H9 (cell line): Measurements from ENCODE around the gene MT1H. TPM values are rescaled to one million over a fixed set of nuclear protein-coding genes. Genes with fewer than 3 reads are reported as not detected.

Experiments
- DNase-seq: peaks from one replicate; pipeline ENCODE4 v3.0.0-alpha.2; 2017
- H2AFZ ChIP-seq: one replicate; pipeline ENCODE4 v1.6.1; 2013; ENCODE audit warnings: mild to moderate bottlenecking, low read length, control low read depth, moderate library complexity
- H2AK5ac ChIP-seq: 2 replicates; pipeline ENCODE4 v1.6.1; 2013; ENCODE audit warnings: low read length, control low read depth, mixed read lengths; ENCODE audit not compliant: insufficient read length
- H2BK120ac ChIP-seq: one replicate; pipeline ENCODE4 v1.6.1; 2013; ENCODE audit warnings: low read depth, mild to moderate bottlenecking, low read length, control low read depth, inconsistent platforms; ENCODE audit not compliant: poor library complexity, severe bottlenecking
- H2BK12ac ChIP-seq: 2 replicates; pipeline ENCODE4 v1.6.1; 2013; ENCODE audit warnings: low read length, control low read depth, mixed read lengths, low read depth; ENCODE audit not compliant: insufficient read length
- H2BK15ac ChIP-seq: 2 replicates; pipeline ENCODE4 v1.6.1; 2013; ENCODE audit warnings: low read depth, low read length, control low read depth
- H2BK20ac ChIP-seq: one replicate; pipeline ENCODE4 v1.6.1; 2013; ENCODE audit warnings: low read depth, mild to moderate bottlenecking, low read length, control low read depth, inconsistent platforms; ENCODE audit not compliant: poor library complexity, severe bottlenecking
- H2BK5ac ChIP-seq: 2 replicates; pipeline ENCODE4 v1.6.1; 2013; ENCODE audit warnings: low read length, control low read depth, mixed read lengths; ENCODE audit not compliant: insufficient read length
- H3K14ac ChIP-seq: 2 replicates; pipeline ENCODE4 v1.6.1; 2013; ENCODE audit warnings: low read length, control low read depth; ENCODE audit not compliant: insufficient read depth
- H3K18ac ChIP-seq: 2 replicates; pipeline ENCODE4 v1.6.1; 2013; ENCODE audit warnings: low read depth, mild to moderate bottlenecking, mixed read lengths, low read length, control low read depth; ENCODE audit not compliant: insufficient read length
- H3K23ac ChIP-seq: 2 replicates; pipeline ENCODE4 v1.6.1; 2013; ENCODE audit warnings: low read length, control low read depth, mixed read lengths, low read depth; ENCODE audit not compliant: insufficient read length
- H3K23me2 ChIP-seq: 2 replicates; pipeline ENCODE4 v1.6.1; 2013; ENCODE audit warnings: low read depth, mild to moderate bottlenecking, mixed read lengths, low read length, control low read depth; ENCODE audit not compliant: insufficient read length, poor library complexity, severe bottlenecking
- H3K27ac ChIP-seq: 2 replicates; pipeline ENCODE4 v1.5.1; 2013; ENCODE audit warnings: low read length, control low read depth, mixed read lengths, low read depth; ENCODE audit not compliant: insufficient read length
- H3K27me3 ChIP-seq: 2 replicates; pipeline ENCODE4 v1.6.1; 2013; ENCODE audit warnings: low read length, control low read depth, inconsistent platforms; ENCODE audit not compliant: insufficient read depth
- H3K4ac ChIP-seq: 2 replicates; pipeline ENCODE4 v1.6.1; 2013; ENCODE audit warnings: low read depth, mild to moderate bottlenecking, control low read depth, inconsistent platforms, low read length, moderate library complexity
- H3K4me1 ChIP-seq: 2 replicates; pipeline ENCODE4 v1.6.1; 2013; ENCODE audit warnings: low read length, control low read depth, inconsistent platforms; ENCODE audit not compliant: insufficient read depth
- H3K4me2 ChIP-seq: 2 replicates; pipeline ENCODE4 v1.6.1; 2013; ENCODE audit warnings: low read length, control low read depth, mixed read lengths; ENCODE audit not compliant: insufficient read length, insufficient read depth
- H3K56ac ChIP-seq: 2 replicates; pipeline ENCODE4 v1.6.1; 2013; ENCODE audit warnings: low read depth, mild to moderate bottlenecking, mixed read lengths, low read length, control low read depth; ENCODE audit not compliant: insufficient read length
- H3K79me1 ChIP-seq: 2 replicates; pipeline ENCODE4 v1.6.1; 2013; ENCODE audit warnings: low read depth, mild to moderate bottlenecking, moderate library complexity, low read length, control low read depth, inconsistent platforms; ENCODE audit not compliant: insufficient read depth, poor library complexity, severe bottlenecking
- H3K79me2 ChIP-seq: 2 replicates; pipeline ENCODE4 v1.6.1; 2013; ENCODE audit warnings: low read length, control low read depth, inconsistent platforms; ENCODE audit not compliant: insufficient read depth
- H3K9ac ChIP-seq: 2 replicates; pipeline ENCODE4 v1.6.1; 2013; ENCODE audit warnings: low read length, control low read depth, mixed read lengths; ENCODE audit not compliant: insufficient read length; ENCODE audit errors: extremely low read depth
- H3K9me3 ChIP-seq: one replicate; pipeline ENCODE4 v1.6.1; 2013; ENCODE audit warnings: low read depth, low read length, inconsistent platforms; ENCODE audit not compliant: control insufficient read depth
- H3T11ph ChIP-seq: one replicate; pipeline ENCODE4 v1.6.1; 2013; ENCODE audit warnings: mild to moderate bottlenecking, low read length, control low read depth, inconsistent platforms
- H4K20me1 ChIP-seq: one replicate; pipeline ENCODE4 v1.6.1; 2013; ENCODE audit not compliant: control insufficient read depth, insufficient read length, insufficient read depth
- H4K5ac ChIP-seq: 2 replicates; pipeline ENCODE4 v1.6.1; 2013; ENCODE audit warnings: low read depth, mild to moderate bottlenecking, mixed read lengths, low read length, control low read depth; ENCODE audit not compliant: insufficient read length
- H4K8ac ChIP-seq: replicated peaks from 2 replicates; pipeline ENCODE4 v1.6.1; 2013; ENCODE audit warnings: low read length, control low read depth, mixed read lengths, low read depth; ENCODE audit not compliant: insufficient read length
- H4K91ac ChIP-seq: 2 replicates; pipeline ENCODE4 v1.6.1; 2013; ENCODE audit warnings: low read depth, mild to moderate bottlenecking, moderate library complexity, mixed read lengths, low read length, control low read depth; ENCODE audit not compliant: insufficient read length
- H3K27ac Mint-ChIP-seq, 3 experiments: 2 replicates in 2 of 3; 3 replicates in 1 of 3; pipeline ENCODE4 v1.8.0; 2020 to 2021; ENCODE audit warnings: mixed read lengths in 3 of 3, mild to moderate bottlenecking in 1 of 3, moderate library complexity in 1 of 3
- H3K27me3 Mint-ChIP-seq: 2 replicates; pipeline ENCODE4 v1.8.0; 2021; ENCODE audit warnings: low read depth, mild to moderate bottlenecking, moderate library complexity, mixed read lengths
- H3K36me3 Mint-ChIP-seq, 3 experiments: 2 replicates in 2 of 3; 3 replicates in 1 of 3; pipeline ENCODE4 v1.8.0; 2020 to 2021; ENCODE audit warnings: low read depth in 3 of 3, mixed read lengths in 3 of 3; ENCODE audit not compliant: insufficient read depth in 1 of 3
- H3K4me1 Mint-ChIP-seq, 2 experiments: 2 replicates each; pipeline ENCODE4 v1.8.0; 2020; ENCODE audit warnings: mixed read lengths in 2 of 2
- H3K4me3 Mint-ChIP-seq, 2 experiments: 2 replicates in 1 of 2; 3 replicates in 1 of 2; pipeline ENCODE4 v1.8.0; 2020 to 2021; ENCODE audit warnings: mild to moderate bottlenecking in 2 of 2, mixed read lengths in 2 of 2, moderate library complexity in 1 of 2
- H3K9me3 Mint-ChIP-seq, 2 experiments: 2 replicates in 1 of 2; 3 replicates in 1 of 2; pipeline ENCODE4 v1.8.0; 2020; ENCODE audit warnings: mild to moderate bottlenecking in 2 of 2, mixed read lengths in 2 of 2, moderate library complexity in 1 of 2
- CTCF ChIP-seq: fragments of 200-600 bp; sonication (generic); conservative IDR thresholded peaks from 3 replicates; pipeline ENCODE4 v1.8.0; 2021; ENCODE audit warnings: antibody characterized with exemption, mild to moderate bottlenecking
- whole genome bisulfite sequencing: extraction: QIAGEN DNeasy Blood & Tissue Kit; methylation state at CpG from one replicate; pipeline ENCODE4 v1.1.7; 2013; ENCODE audit warnings: missing lambda C conversion rate, low lambda C conversion rate, mixed read lengths; ENCODE audit not compliant: insufficient read length; ENCODE audit errors: extremely low coverage; 5-methylcytosine and 5-hydroxymethylcytosine counted together
- total RNA-seq: library from RNA; stranded (reverse); gene quantifications from 2 replicates; pipeline ENCODE4 v1.2.1, GENCODE V29; 2021

Gene MT1H
- total RNA-seq, 1 experiment from 2014 or later: 12.5 TPM

- Histone ChIP-seq H3K27ac (no peak overlapping the region), H3K9me3 (peaks cover 6% of the 10 kb centered on the region), H4K5ac (no peak overlapping the region), H4K8ac (no peak overlapping the region), H3K23me2 (peaks cover 9% of the 10 kb centered on the region), H3K4ac (no peak overlapping the region), H3K27me3 (peaks cover 55% of the 10 kb centered on the region), H3K79me1 (no peaks in the 10 kb centered on the region), H3K79me2 (no peaks in the 10 kb centered on the region), H3K4me2 (no peak overlapping the region), H3K18ac (no peak overlapping the region), H3K4me1 (no peaks in the 10 kb centered on the region; the same call in 1 of the 2 replicates), H2BK12ac (no peak overlapping the region), H3T11ph (no peak overlapping the region), H3K14ac (no peak overlapping the region), H2BK20ac (no peak overlapping the region), H2AFZ (no peak overlapping the region), H3K9ac (no peak overlapping the region), H2BK120ac (no peak overlapping the region), H4K91ac (no peak overlapping the region), H2BK15ac (no peak overlapping the region), H2AK5ac (no peak overlapping the region), H2BK5ac (no peak overlapping the region), H3K23ac (no peak overlapping the region), H3K56ac (no peak overlapping the region), H4K20me1 (no peaks in the 10 kb centered on the region)
- H3K4me3 Mint-ChIP-seq: no peak overlapping the region
- TF ChIP-seq CTCF: no peak
- peaks cover 5 to 8% (median 5%) of the 10 kb centered on the region in 3 experiments for H3K36me3 Mint-ChIP-seq
- no CpG with 5 or more reads among the region's 2 CpGs for WGBS
- H3K9me3 Mint-ChIP-seq: peaks cover 3 to 19% of the 10 kb centered on the region in 2 experiments; a peak in 3 of 5 replicates
- peaks cover 92% of the 10 kb centered on the region for H3K27me3 Mint-ChIP-seq
- H3K27ac Mint-ChIP-seq: no peak overlapping the region
- DNase-seq: no peak
- peaks cover 49 to 63% of the 10 kb centered on the region in 2 experiments for H3K4me1 Mint-ChIP-seq
Measured at GRCh38 chr16:56623637-56624036, 46.0 kb upstream of the MT1H start.
